HFF-Myc (cell line): ENCODE results near the gene CCK.

Experiments
- DNase-seq: peaks from one replicate; pipeline ENCODE4 v3.0.0-alpha.2; 2011; ENCODE audit warnings: low read depth; ENCODE audit errors: extremely low read depth
- H3K4me3 ChIP-seq: replicated peaks from 2 replicates; pipeline ENCODE4 v1.5.1; 2011; ENCODE audit warnings: low read depth, mild to moderate bottlenecking, control low read depth, low read length
- TF ChIP-seq, protein P1 (sequence below): IDR thresholded peaks from 2 replicates; pipeline ENCODE4 v1.5.1; 2012; ENCODE audit warnings: mild to moderate bottlenecking, low read depth, low read length, control low read depth; ENCODE audit errors: missing control alignments

CCK gene

DNA sequence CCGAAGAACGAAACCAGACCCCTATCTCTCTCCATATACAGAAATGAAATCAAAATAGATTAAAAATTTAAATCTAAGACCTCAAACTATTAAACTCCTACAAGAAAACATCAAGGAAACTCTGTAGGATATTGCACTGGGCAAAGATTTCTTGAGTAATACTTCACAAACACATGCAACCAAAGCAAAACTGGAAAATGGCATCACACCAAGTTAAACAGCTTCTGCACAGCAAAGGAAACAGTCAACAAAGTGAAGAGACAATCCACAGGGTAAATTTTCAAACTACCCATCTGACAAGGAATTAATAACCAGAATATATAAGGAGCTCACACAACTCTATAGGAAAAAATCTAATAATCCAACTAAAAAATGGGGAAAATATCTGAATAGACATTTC lies 29.4 kb downstream of the CCK start:
- no peak for DNase-seq
- H3K4me3 ChIP-seq, result no peak overlapping the region
- TF ChIP-seq, protein P1, sequence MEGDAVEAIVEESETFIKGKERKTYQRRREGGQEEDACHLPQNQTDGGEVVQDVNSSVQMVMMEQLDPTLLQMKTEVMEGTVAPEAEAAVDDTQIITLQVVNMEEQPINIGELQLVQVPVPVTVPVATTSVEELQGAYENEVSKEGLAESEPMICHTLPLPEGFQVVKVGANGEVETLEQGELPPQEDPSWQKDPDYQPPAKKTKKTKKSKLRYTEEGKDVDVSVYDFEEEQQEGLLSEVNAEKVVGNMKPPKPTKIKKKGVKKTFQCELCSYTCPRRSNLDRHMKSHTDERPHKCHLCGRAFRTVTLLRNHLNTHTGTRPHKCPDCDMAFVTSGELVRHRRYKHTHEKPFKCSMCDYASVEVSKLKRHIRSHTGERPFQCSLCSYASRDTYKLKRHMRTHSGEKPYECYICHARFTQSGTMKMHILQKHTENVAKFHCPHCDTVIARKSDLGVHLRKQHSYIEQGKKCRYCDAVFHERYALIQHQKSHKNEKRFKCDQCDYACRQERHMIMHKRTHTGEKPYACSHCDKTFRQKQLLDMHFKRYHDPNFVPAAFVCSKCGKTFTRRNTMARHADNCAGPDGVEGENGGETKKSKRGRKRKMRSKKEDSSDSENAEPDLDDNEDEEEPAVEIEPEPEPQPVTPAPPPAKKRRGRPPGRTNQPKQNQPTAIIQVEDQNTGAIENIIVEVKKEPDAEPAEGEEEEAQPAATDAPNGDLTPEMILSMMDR, result no peak

DNA sequence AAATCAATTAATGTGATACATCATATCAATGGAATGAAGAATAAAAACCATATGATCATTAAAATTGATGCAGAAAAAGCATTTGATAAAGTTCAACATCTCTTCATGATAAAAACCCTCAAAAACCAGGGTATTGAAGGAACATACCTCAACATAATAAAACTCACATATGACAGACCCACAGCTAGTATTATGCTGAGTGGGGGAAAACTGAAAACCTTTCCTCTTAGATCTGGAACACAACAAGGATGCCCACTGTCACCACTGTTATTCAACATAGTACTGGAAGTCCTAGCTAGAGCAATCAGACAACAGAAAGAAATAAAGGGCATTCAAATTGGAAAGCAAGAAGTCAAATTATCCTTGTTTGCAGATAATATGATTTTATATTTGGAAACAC lies 30.5 kb downstream of the CCK start:
- no peak for DNase-seq
- TF ChIP-seq, protein P1, result no peak

DNA sequence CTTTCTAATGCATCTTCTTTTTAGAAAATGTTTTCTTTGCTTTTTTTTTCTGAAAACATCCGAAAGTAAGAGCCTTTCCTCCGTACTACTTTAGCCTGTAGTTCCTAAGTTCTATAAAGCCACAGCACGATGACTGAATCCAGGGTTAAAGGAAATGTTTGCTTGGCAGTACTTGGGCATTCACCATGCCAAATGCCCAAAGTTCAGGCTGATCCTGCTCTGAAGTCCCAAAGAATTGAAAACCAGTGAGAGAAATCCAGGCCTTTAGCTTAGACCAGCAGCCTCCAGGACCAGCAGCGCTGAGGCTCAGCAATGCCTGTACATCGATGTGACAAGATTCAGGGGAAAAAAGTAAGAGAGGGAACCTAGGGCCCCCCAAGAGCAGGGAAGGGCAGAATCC lies 35.1 kb downstream of the CCK start:
- H3K4me3 ChIP-seq, result no peak overlapping the region
- DNase-seq, result no peak
- TF ChIP-seq, protein P1, result no peak

More for the DNA sequence above, 30.5 kb downstream of the CCK start:
- no peak overlapping the region for H3K4me3 ChIP-seq

DNA sequence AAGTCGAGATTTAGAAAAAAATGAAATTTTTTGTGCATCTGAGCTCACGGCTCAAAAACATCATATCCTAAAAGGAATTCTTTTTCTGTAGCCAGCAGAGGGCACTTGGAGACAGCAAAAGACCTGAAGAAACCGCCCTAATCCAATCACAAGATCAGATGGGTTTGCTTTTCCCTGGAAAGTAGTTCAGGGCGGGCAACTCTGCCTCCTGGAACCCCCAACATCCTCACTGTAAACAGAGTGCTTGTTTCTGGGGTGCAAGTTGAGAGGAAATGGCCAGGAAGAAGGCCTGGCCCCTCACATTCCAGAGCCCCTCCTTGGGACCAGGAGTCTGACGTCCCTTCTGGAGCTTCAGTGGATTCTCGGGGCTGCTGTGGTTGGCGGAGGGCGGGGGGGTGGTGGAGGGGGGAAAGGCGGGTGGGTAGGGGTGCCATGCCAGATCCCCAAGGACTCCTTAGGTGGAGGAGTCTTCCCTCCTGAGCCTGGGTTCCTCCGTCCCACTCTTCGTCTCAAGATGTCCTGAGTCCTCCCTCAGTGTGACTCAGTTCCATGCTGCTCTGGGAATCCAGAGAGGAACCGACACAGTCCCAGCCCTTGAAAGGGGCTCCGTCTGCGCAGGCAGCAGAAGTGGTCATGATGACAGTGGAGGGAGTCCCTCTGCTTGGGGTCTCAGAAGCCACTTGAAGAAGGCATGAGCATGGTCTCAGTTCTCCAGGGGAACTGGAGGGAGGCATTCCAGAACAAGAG lies 35.9 kb downstream of the CCK start:
- TF ChIP-seq, protein P1, result peak; percentile 53
- peak; percentile 29 for DNase-seq
- H3K4me3 ChIP-seq, result no peak overlapping the region

DNA sequence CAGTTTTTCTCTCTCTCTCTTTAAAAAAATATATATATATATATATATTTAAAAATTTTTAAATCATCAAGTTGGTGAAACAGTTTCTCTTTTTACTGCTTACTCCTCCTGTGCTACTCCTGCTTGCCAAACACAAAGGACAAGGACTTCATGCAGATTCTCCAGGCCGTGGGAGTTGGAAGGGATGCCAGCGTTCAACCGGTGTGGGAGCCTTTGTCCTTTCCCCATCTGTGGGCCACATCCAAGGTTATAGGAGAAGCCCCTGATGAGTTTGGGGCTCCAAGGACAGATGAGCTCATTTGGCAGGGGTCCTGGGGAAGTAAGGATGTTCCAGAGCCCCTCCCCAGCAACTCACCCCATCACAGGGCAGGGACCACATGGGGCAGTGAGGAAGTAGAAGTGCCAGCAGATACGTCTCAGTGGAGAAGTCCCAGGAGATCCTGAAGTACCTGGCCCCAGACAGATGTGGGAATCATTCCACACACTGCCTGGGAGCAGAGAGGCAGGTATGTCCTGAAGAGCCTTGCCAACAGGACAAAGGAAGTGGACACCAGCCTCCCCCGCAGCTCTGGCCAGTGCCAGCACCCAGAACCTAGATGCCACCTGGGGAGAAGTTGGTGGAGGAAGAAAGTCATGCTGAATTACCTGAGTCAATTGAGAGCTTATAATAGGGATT lies 36.6 kb downstream of the CCK start:
- H3K4me3 ChIP-seq, result no peak overlapping the region
- TF ChIP-seq, protein P1, result no peak
- no peak for DNase-seq

DNA sequence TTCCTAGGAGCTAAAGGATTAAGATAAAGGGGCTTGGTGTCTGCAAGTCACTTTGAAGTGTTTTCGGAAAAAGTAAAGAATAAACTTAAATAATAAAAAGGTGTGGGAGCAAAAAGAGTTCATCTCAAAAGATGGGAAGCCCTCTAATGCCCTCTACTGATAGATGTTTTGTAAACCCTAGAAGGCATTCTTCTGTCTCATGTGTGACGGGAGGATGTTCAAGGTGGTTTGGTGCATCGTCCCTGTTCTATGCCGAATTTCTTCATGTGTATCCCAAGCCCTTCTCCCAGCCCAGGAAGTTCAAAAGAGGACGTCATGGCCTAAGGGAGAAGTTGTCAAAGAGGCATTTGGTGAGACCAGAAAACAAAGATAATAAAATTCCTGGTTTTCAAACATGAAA lies 37.2 kb downstream of the CCK start:
- H3K4me3 ChIP-seq, result no peak overlapping the region
- TF ChIP-seq, protein P1, result peak; percentile 17
- no peak for DNase-seq
